ENCODE measurements around the gene GEMIN4.
A peak's percentile ranks its signal among the peaks of the same experiment; 100 is the strongest.

Gene GEMIN4

GRCh38 chr17:743139-743538 lies 8.9 kb downstream of the GEMIN4 start:
- Histone ChIP-seq H3K4me1 (ENCODE audit: insufficient read depth, low read length) (no peaks in the 10 kb centered on the region), H3K9ac (ENCODE audit: low read depth, low read length) (no peak overlapping the region), H3K36me3 (ENCODE audit: insufficient read depth, low read length) (peaks cover 34% of the 10 kb centered on the region), H3K9me3 (ENCODE audit: control insufficient read depth, insufficient read depth, low read length) (no peaks in the 10 kb centered on the region)

- no peak overlapping the region for H3K9ac ChIP-seq (ENCODE audit: low read depth, low read length)
- H3K9me3 ChIP-seq (ENCODE audit: control insufficient read depth, insufficient read depth, low read length): no peaks in the 10 kb centered on the region
- H3K36me3 ChIP-seq (ENCODE audit: insufficient read depth, low read length): peaks cover 32% of the 10 kb centered on the region
- H3K4me1 ChIP-seq (ENCODE audit: insufficient read depth, low read length): no peaks in the 10 kb centered on the region
These were observed 9.8 kb downstream of the GEMIN4 start for GRCh38 chr17:742147-742793.

GRCh38 chr17:740240-741017 lies 11.6 kb downstream of the GEMIN4 start:
- peaks cover 15% of the 10 kb centered on the region for H3K36me3 ChIP-seq (ENCODE audit: insufficient read depth, low read length)
- no peaks in the 10 kb centered on the region for H3K4me1 ChIP-seq (ENCODE audit: insufficient read depth, low read length)
- no peaks in the 10 kb centered on the region for H3K9me3 ChIP-seq (ENCODE audit: control insufficient read depth, insufficient read depth, low read length)
- H3K9ac ChIP-seq (ENCODE audit: low read depth, low read length): no peak overlapping the region

DNA sequence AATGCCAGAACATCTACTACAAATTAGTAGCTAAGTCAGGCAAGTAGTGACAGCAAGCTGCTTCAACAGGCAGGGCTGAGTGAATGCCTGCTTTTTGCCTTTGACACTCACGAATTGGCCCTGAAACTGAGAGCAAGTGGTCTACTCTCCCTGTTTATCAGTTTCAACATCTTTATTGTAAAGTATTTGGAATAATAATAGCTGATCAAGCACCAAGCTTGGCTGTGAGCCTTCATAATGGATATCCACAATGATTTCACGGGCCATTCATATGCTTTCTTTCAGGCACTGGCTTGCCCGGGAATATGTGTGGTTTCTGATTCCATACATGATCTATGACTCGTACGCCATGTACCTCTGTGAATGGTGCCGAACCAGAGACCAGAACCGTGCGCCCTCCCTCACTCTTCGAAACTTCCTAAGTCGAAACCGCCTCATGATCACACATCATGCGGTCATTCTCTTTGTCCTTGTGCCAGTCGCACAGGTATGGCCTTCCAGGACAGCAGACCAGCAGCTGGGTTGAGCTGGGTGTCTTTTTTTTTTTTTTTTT lies 14.4 kb downstream of the GEMIN4 start:
- peaks cover 6% of the 10 kb centered on the region for H3K36me3 ChIP-seq (ENCODE audit: insufficient read depth, low read length)
- H3K9ac ChIP-seq (ENCODE audit: low read depth, low read length): no peak overlapping the region
- H3K9me3 ChIP-seq (ENCODE audit: control insufficient read depth, insufficient read depth, low read length): no peaks in the 10 kb centered on the region

DNA sequence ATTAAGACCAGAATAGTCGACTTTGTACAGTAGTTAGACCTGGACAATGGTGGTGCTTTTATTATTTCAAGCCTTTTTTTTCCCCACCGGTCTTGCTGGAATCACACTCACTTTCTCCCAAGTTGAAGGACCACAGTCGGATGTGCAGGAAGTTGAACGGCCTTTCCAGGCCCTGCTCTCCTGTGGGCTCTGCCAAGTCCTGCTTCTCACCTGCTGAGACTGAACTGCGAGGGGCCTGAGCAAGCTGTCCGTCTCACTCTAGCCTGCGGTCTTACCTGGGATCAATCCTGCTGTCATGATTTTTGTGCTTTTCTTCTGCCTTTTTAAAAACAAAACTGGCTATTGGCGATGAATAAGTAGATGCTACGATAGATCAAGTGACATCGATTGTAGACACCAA lies 18.3 kb downstream of the GEMIN4 start:
- Histone ChIP-seq H3K9ac (ENCODE audit: low read depth, low read length) (peak overlapping the region; percentile 80), H3K9me3 (ENCODE audit: control insufficient read depth, insufficient read depth, low read length) (no peaks in the 10 kb centered on the region), H3K4me1 (ENCODE audit: insufficient read depth, low read length) (peaks cover 12% of the 10 kb centered on the region; the same call in 1 of the 2 replicates), H3K36me3 (ENCODE audit: insufficient read depth, low read length) (no peaks in the 10 kb centered on the region)

More for the DNA sequence above, 14.4 kb downstream of the GEMIN4 start:
- H3K4me1 ChIP-seq (ENCODE audit: insufficient read depth, low read length): peaks cover 8% of the 10 kb centered on the region; the same call in 1 of the 2 replicates

DNA sequence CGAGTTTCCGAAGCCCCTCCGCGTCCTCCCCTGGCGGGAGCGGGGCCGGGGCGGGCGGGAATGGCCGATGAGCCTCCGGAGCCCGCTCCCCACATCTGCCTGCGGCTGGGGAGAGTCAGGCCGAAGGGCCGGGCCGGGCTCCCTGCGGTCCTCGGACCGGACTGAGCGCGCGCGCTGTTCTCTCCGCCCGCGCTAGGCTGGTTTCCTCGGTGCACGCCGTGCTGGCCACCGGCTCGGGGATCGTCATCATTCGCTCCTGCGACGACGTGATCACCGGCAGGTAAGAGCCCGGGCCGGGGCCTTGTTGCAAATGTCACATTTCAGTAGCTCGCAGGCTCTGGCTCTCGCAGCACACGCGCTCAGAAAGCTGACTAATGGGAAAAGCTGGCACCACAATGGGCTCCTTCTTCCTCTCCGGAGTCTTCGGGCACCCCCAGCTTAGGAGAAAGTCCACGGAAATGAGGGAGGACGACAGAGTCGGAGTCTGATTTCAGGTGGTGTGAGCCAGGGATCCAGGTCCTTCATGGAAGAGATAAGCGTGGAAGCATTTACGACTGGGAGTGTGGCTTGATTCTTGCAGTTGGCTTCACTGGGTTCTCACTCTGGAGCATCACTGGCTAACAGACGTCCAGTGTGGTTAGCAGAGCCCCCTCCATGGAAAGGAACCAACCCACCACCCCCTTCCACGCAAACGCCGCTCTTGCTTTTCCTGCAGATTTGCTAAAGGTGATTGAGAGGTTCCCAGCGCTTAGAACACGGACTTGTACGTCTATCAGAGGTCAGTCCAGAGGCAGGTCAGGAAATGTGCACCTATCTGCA lies 19.0 kb downstream of the GEMIN4 start:
- peak overlapping the region; percentile 80 for H3K9ac ChIP-seq (ENCODE audit: low read depth, low read length)
- H3K9me3 ChIP-seq (ENCODE audit: control insufficient read depth, insufficient read depth, low read length): no peaks in the 10 kb centered on the region
- no peaks in the 10 kb centered on the region for H3K36me3 ChIP-seq (ENCODE audit: insufficient read depth, low read length)
- H3K4me1 ChIP-seq (ENCODE audit: insufficient read depth, low read length): peaks cover 12% of the 10 kb centered on the region; the same call in 1 of the 2 replicates

GRCh38 chr17:732067-732901 lies 19.8 kb downstream of the GEMIN4 start, which contains the start of gene TLCD3A:
TLCD3A (plus strand) TSS chr17:732596; CDS start chr17:732648, 52 bp downstream.
- peaks cover 12% of the 10 kb centered on the region; the same call in 1 of the 2 replicates for H3K4me1 ChIP-seq (ENCODE audit: insufficient read depth, low read length)
- no peaks in the 10 kb centered on the region for H3K9me3 ChIP-seq (ENCODE audit: control insufficient read depth, insufficient read depth, low read length)
- H3K9ac ChIP-seq (ENCODE audit: low read depth, low read length): peak within 1 kb of the TSS; percentile 96
- H3K36me3 ChIP-seq (ENCODE audit: insufficient read depth, low read length): no peaks in the 10 kb centered on the region

DNA sequence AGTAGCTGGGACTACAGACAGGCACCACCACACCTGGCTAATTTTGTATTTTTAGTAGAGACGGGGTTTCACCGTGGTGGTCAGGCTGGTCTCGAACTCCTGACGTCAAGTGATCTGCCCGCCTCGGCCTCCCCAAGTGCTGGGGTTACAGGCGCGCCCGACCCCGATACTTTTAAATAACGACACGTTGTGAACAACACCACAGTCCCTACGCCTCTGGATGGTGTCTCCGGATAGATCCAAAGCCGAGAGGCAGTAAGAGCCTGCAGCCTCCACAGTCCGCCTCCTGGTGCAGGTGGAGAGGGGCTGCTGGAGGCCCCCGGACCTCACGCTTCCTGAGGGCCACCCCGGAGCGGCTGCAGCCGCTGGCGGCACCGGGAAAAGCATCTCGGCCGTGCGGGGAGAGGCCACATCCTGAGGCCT lies 20.4 kb downstream of the GEMIN4 start:
- H3K36me3 ChIP-seq (ENCODE audit: insufficient read depth, low read length): no peaks in the 10 kb centered on the region
- H3K9ac ChIP-seq (ENCODE audit: low read depth, low read length): peak overlapping the region; percentile 96
- peaks cover 12% of the 10 kb centered on the region; the same call in 1 of the 2 replicates for H3K4me1 ChIP-seq (ENCODE audit: insufficient read depth, low read length)
- no peaks in the 10 kb centered on the region for H3K9me3 ChIP-seq (ENCODE audit: control insufficient read depth, insufficient read depth, low read length)

DNA sequence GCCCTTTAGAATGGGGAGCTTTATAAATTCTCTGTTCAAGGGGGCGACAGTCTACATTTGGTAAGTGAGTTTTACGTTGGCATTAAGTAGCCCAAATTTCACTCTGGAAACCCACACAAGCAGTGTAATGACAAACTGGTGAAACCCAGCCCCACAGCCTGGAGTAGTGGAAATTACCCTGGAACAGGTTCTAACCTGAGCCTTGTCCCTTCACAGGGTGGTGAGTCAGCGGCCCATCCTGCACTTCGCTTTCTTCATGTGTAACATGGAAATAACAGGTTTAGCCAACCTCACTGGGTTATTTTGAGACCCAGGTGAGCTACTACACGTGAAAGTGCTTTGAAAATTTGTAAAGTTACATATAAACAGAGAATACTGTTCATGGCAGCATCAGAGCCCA lies 23.2 kb downstream of the GEMIN4 start:
- Histone ChIP-seq H3K36me3 (ENCODE audit: insufficient read depth, low read length) (no peaks in the 10 kb centered on the region), H3K9ac (ENCODE audit: low read depth, low read length) (no peak overlapping the region), H3K9me3 (ENCODE audit: control insufficient read depth, insufficient read depth, low read length) (no peaks in the 10 kb centered on the region), H3K4me1 (ENCODE audit: insufficient read depth, low read length) (peaks cover 22% of the 10 kb centered on the region; the same call in 1 of the 2 replicates)

GRCh38 chr17:726271-726919 lies 25.7 kb downstream of the GEMIN4 start:
- H3K9me3 ChIP-seq (ENCODE audit: control insufficient read depth, insufficient read depth, low read length): no peaks in the 10 kb centered on the region
- H3K36me3 ChIP-seq (ENCODE audit: insufficient read depth, low read length): no peaks in the 10 kb centered on the region
- H3K9ac ChIP-seq (ENCODE audit: low read depth, low read length): peak overlapping the region; percentile 26; the same call in 1 of the 2 replicates
- H3K4me1 ChIP-seq (ENCODE audit: insufficient read depth, low read length): peaks cover 14% of the 10 kb centered on the region; the same call in 1 of the 2 replicates

GRCh38 chr17:725746-726145 lies 26.3 kb downstream of the GEMIN4 start:
- peaks cover 10% of the 10 kb centered on the region; the same call in 1 of the 2 replicates for H3K4me1 ChIP-seq (ENCODE audit: insufficient read depth, low read length)
- peak overlapping the region; percentile 26; the same call in 1 of the 2 replicates for H3K9ac ChIP-seq (ENCODE audit: low read depth, low read length)
- H3K36me3 ChIP-seq (ENCODE audit: insufficient read depth, low read length): no peaks in the 10 kb centered on the region
- no peaks in the 10 kb centered on the region for H3K9me3 ChIP-seq (ENCODE audit: control insufficient read depth, insufficient read depth, low read length)

DNA sequence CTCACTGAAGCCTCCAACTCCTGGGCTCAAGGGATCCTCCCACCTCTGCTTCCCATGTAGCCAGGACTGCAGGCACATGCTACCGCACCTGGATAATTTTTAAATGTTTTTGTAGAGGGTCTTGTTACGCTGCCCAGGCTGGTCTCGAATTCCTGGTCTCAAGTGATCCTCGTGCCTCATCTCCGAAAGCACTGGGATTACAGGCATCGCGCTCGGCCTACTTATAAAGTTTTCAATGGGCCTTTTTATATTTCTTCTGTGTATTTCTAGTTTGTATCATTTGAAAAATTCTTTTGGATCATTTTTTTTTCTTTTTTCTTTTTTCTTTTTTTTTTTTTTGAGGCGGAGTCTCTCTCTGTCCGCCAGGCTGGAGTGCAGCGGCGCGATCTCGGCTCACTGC lies 27.0 kb downstream of the GEMIN4 start:
- peaks cover 10% of the 10 kb centered on the region; the same call in 1 of the 2 replicates for H3K4me1 ChIP-seq (ENCODE audit: insufficient read depth, low read length)
- H3K9ac ChIP-seq (ENCODE audit: low read depth, low read length): no peak overlapping the region
- no peaks in the 10 kb centered on the region for H3K9me3 ChIP-seq (ENCODE audit: control insufficient read depth, insufficient read depth, low read length)
- no peaks in the 10 kb centered on the region for H3K36me3 ChIP-seq (ENCODE audit: insufficient read depth, low read length)

- Histone ChIP-seq H3K36me3 (ENCODE audit: insufficient read depth, low read length) (no peaks in the 10 kb centered on the region), H3K9ac (ENCODE audit: low read depth, low read length) (no peak overlapping the region), H3K9me3 (ENCODE audit: control insufficient read depth, insufficient read depth, low read length) (no peaks in the 10 kb centered on the region), H3K4me1 (ENCODE audit: insufficient read depth, low read length) (peaks cover 10% of the 10 kb centered on the region; the same call in 1 of the 2 replicates)
These were observed 30.5 kb downstream of the GEMIN4 start for GRCh38 chr17:721540-721937.

Data from ES-I3 (cell line).